Stomach (tissue), 9 donors: ENCODE results near the gene NRG3. TPM values are rescaled to one million over a fixed set of nuclear protein-coding genes. Genes with fewer than 3 reads are reported as not detected.

Experiments used
- DNase-seq, 2 donors: peaks; one replicate each; pipeline versions ENCODE4 v3.0.0 to v3.0.0-alpha.2; 2013 to 2019
- H3K27ac ChIP-seq, 5 donors: fragments of 200-600 bp in 4 of 5; sonication (generic) in 4 of 5; one replicate each; pipeline ENCODE4 v1.5.1; 2013 to 2019; ENCODE audit warnings: mild to moderate bottlenecking in 1 of 5, moderate library complexity in 1 of 5
- H3K27me3 ChIP-seq, 3 donors: fragments of 200-600 bp; sonication (generic); one replicate each; pipeline ENCODE4 v1.5.1; 2017 to 2019; ENCODE audit warnings: mixed run types in 1 of 3
- H3K36me3 ChIP-seq, 4 donors: fragments of 200-600 bp; sonication (generic); 1 replicate in 3 of 4; 2 replicates in 1 of 4; pipeline ENCODE4 v1.5.1; 2016 to 2019
- H3K4me1 ChIP-seq, 4 donors: fragments of 200-600 bp; sonication (generic); one replicate each; pipeline ENCODE4 v1.5.1; 2016 to 2019
- H3K4me3 ChIP-seq, 4 donors: fragments of 200-600 bp; sonication (generic) in 3 of 4; one replicate each; pipeline ENCODE4 v1.5.1; 2016 to 2019; ENCODE audit warnings: mild to moderate bottlenecking in 1 of 4
- H3K9me3 ChIP-seq, 4 donors: fragments of 200-600 bp; sonication (generic); one replicate each; pipeline ENCODE4 v1.5.1; 2016 to 2019
- CTCF ChIP-seq, 7 experiments: fragments of 450-650 bp in 4 of 7; fragments of 200-600 bp in 3 of 7; sonication (generic) in 3 of 7; IDR thresholded peaks; one replicate each; pipeline ENCODE4 v1.5.1; 2016 to 2019; ENCODE audit warnings: antibody characterized with exemption in 7 of 7, control low read depth in 2 of 7, mild to moderate bottlenecking in 1 of 7
- EP300 ChIP-seq: sonication (generic); formaldehyde crosslinking; IDR thresholded peaks from one replicate; pipeline ENCODE4 v1.6.1; 2017; ENCODE audit warnings: antibody characterized with exemption
- POLR2A ChIP-seq, 4 donors: fragments of 450-650 bp; IDR thresholded peaks; one replicate each; pipeline ENCODE4 v1.6.1; 2016; ENCODE audit warnings: antibody characterized with exemption in 4 of 4, control low read depth in 2 of 4, mild to moderate bottlenecking in 1 of 4, moderate library complexity in 1 of 4
- POLR2AphosphoS5 ChIP-seq, 3 donors: sonication (generic); formaldehyde crosslinking; IDR thresholded peaks; one replicate each; pipeline ENCODE4 v1.6.1; 2016; ENCODE audit warnings: antibody characterized with exemption in 3 of 3
- WGBS, 5 donors: extraction: QIAGEN DNeasy Blood & Tissue Kit in 3 of 5; methylation state at CpG; one replicate each; pipeline versions ENCODE4 v1.1.5 to v1.1.7; 2013 to 2018; 5-methylcytosine and 5-hydroxymethylcytosine counted together
- intact Hi-C: fragments of 100-400 bp; cut with DNase I; formaldehyde crosslinking; loops from one replicate; pipeline ENCODE4 v1.15.1; 2023; ENCODE audit warnings: low total_unique reads
- polyA plus RNA-seq, 3 donors: library from polyadenylated mRNA; stranded (reverse); fragments of 200-250 nt; gene quantifications; one replicate each; pipeline ENCODE4 v1.2.3, GENCODE V29; 2013
- total RNA-seq, 5 donors: library from RNA; depleted of rRNA; stranded (reverse); fragments of >200 nt; gene quantifications; one replicate each; pipeline versions ENCODE4 v1.1.0 to v1.2.3, GENCODE V29; 2014 to 2016
- donor health status: healthy with polysubstance abuse.
- donor health status: Bipolar disorder and iron deficiency.
- donor health status: healthy.

NRG3 gene
- total and polyA plus RNA-seq, 8 donors: 0.08 to 2.5 (median 0.52) TPM; not detected in 4

GRCh38 chr10:82438277-82438676 is 563.3 kb downstream of the NRG3 start:
- 78 to 100% (median 89%) methylated on average over 1 of the region's 1 CpG for WGBS, 5 donors
- TF ChIP-seq POLR2A (IDR thresholded peaks at IDR 0.05) (no peak), POLR2AphosphoS5 (IDR thresholded peaks at IDR 0.05) (no peak), CTCF (IDR thresholded peaks at IDR 0.05) (no peak), EP300 (no peak)

GRCh38 chr10:82440775-82441174 is 565.8 kb downstream of the NRG3 start:
- Histone ChIP-seq H3K27me3 (no peaks in the 10 kb centered on the region), H3K4me3 (no peak overlapping the region), H3K27ac (no peak overlapping the region), H3K36me3 (no peaks in the 10 kb centered on the region), H3K4me1 (no peaks in the 10 kb centered on the region), H3K9me3 (peaks cover 0 to 19% (median 8%) of the 10 kb centered on the region in 4 donors)
- intact Hi-C loops: no loop called here
- no peak for DNase-seq
- TF ChIP-seq EP300: no peak
- TF ChIP-seq CTCF (IDR thresholded peaks at IDR 0.05): no peak
- no peak for TF ChIP-seq POLR2AphosphoS5 (IDR thresholded peaks at IDR 0.05)
- TF ChIP-seq POLR2A (IDR thresholded peaks at IDR 0.05): no peak

More at GRCh38 chr10:82438277-82438676, 563.3 kb downstream of the NRG3 start:
- H3K4me3 ChIP-seq: no peak overlapping the region
- H3K27ac ChIP-seq: no peak overlapping the region
- H3K27me3 ChIP-seq: no peaks in the 10 kb centered on the region
- peaks cover 0 to 27% (median 14%) of the 10 kb centered on the region in 4 donors for H3K9me3 ChIP-seq
- no peak for DNase-seq
- no peaks in the 10 kb centered on the region for H3K36me3 ChIP-seq
- H3K4me1 ChIP-seq: no peaks in the 10 kb centered on the region
- intact Hi-C loops: no loop called here

- intact Hi-C loops: no loop called here
- Histone ChIP-seq H3K9me3 (no peaks in the 10 kb centered on the region), H3K36me3 (no peaks in the 10 kb centered on the region), H3K4me1 (no peaks in the 10 kb centered on the region), H3K4me3 (no peak overlapping the region), H3K27me3 (no peaks in the 10 kb centered on the region), H3K27ac (no peak overlapping the region)
- 92 to 94% (median 93%) methylated on average over 3 of the region's 3 CpGs for WGBS, 5 donors
- no peak for DNase-seq
- TF ChIP-seq EP300: no peak
- no peak for TF ChIP-seq POLR2AphosphoS5 (IDR thresholded peaks at IDR 0.05)
- TF ChIP-seq POLR2A (IDR thresholded peaks at IDR 0.05): no peak
- no peak for TF ChIP-seq CTCF (IDR thresholded peaks at IDR 0.05)
Measured at GRCh38 chr10:82452046-82452445, 577.1 kb downstream of the NRG3 start.

GRCh38 chr10:82452676-82453075 is 577.7 kb downstream of the NRG3 start:
- H3K4me3 ChIP-seq: no peak overlapping the region

GRCh38 chr10:82453678-82454293 is 578.8 kb downstream of the NRG3 start:
- intact Hi-C loops: no loop called here
- no peak for DNase-seq
- no peak overlapping the region for H3K4me3 ChIP-seq
- no peaks in the 10 kb centered on the region for H3K9me3 ChIP-seq
- TF ChIP-seq EP300: no peak
- no peak for TF ChIP-seq POLR2A (IDR thresholded peaks at IDR 0.05)
- no peak for TF ChIP-seq CTCF (IDR thresholded peaks at IDR 0.05)
- TF ChIP-seq POLR2AphosphoS5 (IDR thresholded peaks at IDR 0.05): no peak
- no peak overlapping the region for H3K27ac ChIP-seq
- WGBS, 5 donors: 68 to 90% (median 87%) methylated on average over 2 of the region's 2 CpGs
- H3K36me3 ChIP-seq: no peaks in the 10 kb centered on the region
- H3K4me1 ChIP-seq: no peaks in the 10 kb centered on the region
- no peaks in the 10 kb centered on the region for H3K27me3 ChIP-seq

More at GRCh38 chr10:82452676-82453075, 577.7 kb downstream of the NRG3 start:
- no peaks in the 10 kb centered on the region for H3K27me3 ChIP-seq
- 37 to 71% (median 51%) methylated on average over 1 of the region's 1 CpG for WGBS, 5 donors
- intact Hi-C loops: no loop called here
- no peak for TF ChIP-seq EP300
- TF ChIP-seq POLR2AphosphoS5 (IDR thresholded peaks at IDR 0.05): no peak
- no peak for TF ChIP-seq POLR2A (IDR thresholded peaks at IDR 0.05)
- H3K9me3 ChIP-seq: no peaks in the 10 kb centered on the region
- H3K36me3 ChIP-seq: no peaks in the 10 kb centered on the region
- DNase-seq: no peak
- no peak overlapping the region for H3K27ac ChIP-seq
- no peaks in the 10 kb centered on the region for H3K4me1 ChIP-seq
